HepG2 (cell line): ENCODE measurements around the gene VIPR1. TPM values are rescaled to one million over a fixed set of nuclear protein-coding genes. Genes with fewer than 3 reads are reported as not detected.
A peak's percentile ranks its signal among the peaks of the same experiment; 100 is the strongest.

ENCODE experiments used
- ATRX ChIP-seq: sonication (generic); formaldehyde crosslinking; IDR thresholded peaks from 2 replicates; pipeline ENCODE4 v1.4.0; 2020; ENCODE audit warnings: missing genetic modification reagents, borderline replicate concordance
- BRD4 ChIP-seq: sonication (generic); formaldehyde crosslinking; IDR thresholded peaks from 2 replicates; pipeline ENCODE4 v1.4.0; 2020; ENCODE audit warnings: missing genetic modification reagents
- MBD4 ChIP-seq: IDR thresholded peaks from 2 replicates; pipeline ENCODE4 v1.6.1; 2012; ENCODE audit warnings: low read length, inconsistent platforms, borderline replicate concordance
- RXRA ChIP-seq: sonication (generic); formaldehyde crosslinking; IDR thresholded peaks from 2 replicates; pipeline ENCODE4 v1.5.1; 2020; ENCODE audit warnings: missing genetic modification reagents
- SNAPC5 ChIP-seq: sonication (generic); formaldehyde crosslinking; IDR thresholded peaks from 2 replicates; pipeline ENCODE4 v1.8.1; 2023; ENCODE audit warnings: mild to moderate bottlenecking, missing genetic modification reagents, borderline replicate concordance
- SUZ12 ChIP-seq: fragments of 150-350 bp; IDR thresholded peaks from 2 replicates; pipeline ENCODE4 v1.6.1; 2014; ENCODE audit warnings: low read depth, low read length
- THAP11 ChIP-seq: IDR thresholded peaks from 2 replicates; pipeline ENCODE4 v1.6.1; 2016; ENCODE audit warnings: missing biosample characterization, missing genetic modification reagents
- ZBTB26 ChIP-seq: IDR thresholded peaks from 2 replicates; pipeline ENCODE4 v1.6.1; 2016; ENCODE audit warnings: missing compliant biosample characterization, missing genetic modification reagents, borderline replicate concordance
- ZNF160 ChIP-seq: sonication (generic); formaldehyde crosslinking; IDR thresholded peaks from 2 replicates; pipeline ENCODE4 v1.8.0; 2022; ENCODE audit warnings: mild to moderate bottlenecking, inconsistent platforms, missing genetic modification reagents
- ZNF251 ChIP-seq: sonication (generic); formaldehyde crosslinking; IDR thresholded peaks from 2 replicates; pipeline ENCODE4 v1.9.0; 2021; ENCODE audit warnings: mild to moderate bottlenecking, missing genetic modification reagents
- ZNF282 ChIP-seq: fragments of 450-650 bp; IDR thresholded peaks from 2 replicates; pipeline ENCODE4 v1.6.1; 2018; ENCODE audit not compliant: partially characterized antibody
- ZNF549 ChIP-seq: sonication (generic); formaldehyde crosslinking; IDR thresholded peaks from 2 replicates; pipeline ENCODE4 v1.5.0; 2020; ENCODE audit warnings: missing genetic modification reagents
- ZNF616 ChIP-seq: sonication (generic); formaldehyde crosslinking; IDR thresholded peaks from 2 replicates; pipeline ENCODE4 v1.5.0; 2020; ENCODE audit warnings: low read depth, mild to moderate bottlenecking, missing genetic modification reagents
- ZNF768 ChIP-seq: sonication (generic); formaldehyde crosslinking; IDR thresholded peaks from 2 replicates; pipeline ENCODE4 v1.4.0; 2020; ENCODE audit warnings: missing genetic modification reagents
- polyA plus RNA-seq, 8 experiments: library from polyadenylated mRNA; depleted of rRNA in 3 of 8; stranded (reverse) in 7 of 8; unstranded in 1 of 8; fragments of >200 nt; fragmentation: Illumina TruSeq in 4 of 8; extraction: Trizol in 4 of 8; gene quantifications; 2 replicates each; pipeline versions ENCODE4 v1.2.1 to v1.2.3, GENCODE V29; 2011 to 2016; ENCODE audit warnings: low read depth in 4 of 8, missing spikeins in 1 of 8, mixed read lengths in 1 of 8; ENCODE audit not compliant: insufficient read depth in 1 of 8
- total RNA-seq, 5 experiments: library from RNA; depleted of rRNA; stranded (reverse); fragments of >200 nt; fragmentation: Illumina TruSeq; extraction: Trizol; gene quantifications; 2 replicates each; pipeline ENCODE4 v1.2.3, GENCODE V29; 2016; ENCODE audit warnings: low read depth in 1 of 5
- TF ChIP-seq, protein P1 (sequence below): sonication (generic); formaldehyde crosslinking; IDR thresholded peaks from 2 replicates; pipeline ENCODE4; 2020; ENCODE audit warnings: missing genetic modification reagents, mild to moderate bottlenecking, borderline replicate concordance
- TF ChIP-seq, protein P2 (sequence below): sonication (generic); formaldehyde crosslinking; IDR thresholded peaks from 2 replicates; pipeline ENCODE4 v1.9.0; 2021; ENCODE audit warnings: missing genetic modification reagents, borderline replicate concordance
- TF ChIP-seq, protein P3 (sequence below): sonication (generic); formaldehyde crosslinking; IDR thresholded peaks from 2 replicates; pipeline ENCODE4 v1.4.0; 2020; ENCODE audit warnings: missing genetic modification reagents, borderline replicate concordance

The VIPR1 gene
- total and polyA plus RNA-seq, 2 of the 13 experiments (the other 11 are each of a cell fraction or from before 2014, with no cell fraction given): 0.04 to 0.11 TPM

DNA sequence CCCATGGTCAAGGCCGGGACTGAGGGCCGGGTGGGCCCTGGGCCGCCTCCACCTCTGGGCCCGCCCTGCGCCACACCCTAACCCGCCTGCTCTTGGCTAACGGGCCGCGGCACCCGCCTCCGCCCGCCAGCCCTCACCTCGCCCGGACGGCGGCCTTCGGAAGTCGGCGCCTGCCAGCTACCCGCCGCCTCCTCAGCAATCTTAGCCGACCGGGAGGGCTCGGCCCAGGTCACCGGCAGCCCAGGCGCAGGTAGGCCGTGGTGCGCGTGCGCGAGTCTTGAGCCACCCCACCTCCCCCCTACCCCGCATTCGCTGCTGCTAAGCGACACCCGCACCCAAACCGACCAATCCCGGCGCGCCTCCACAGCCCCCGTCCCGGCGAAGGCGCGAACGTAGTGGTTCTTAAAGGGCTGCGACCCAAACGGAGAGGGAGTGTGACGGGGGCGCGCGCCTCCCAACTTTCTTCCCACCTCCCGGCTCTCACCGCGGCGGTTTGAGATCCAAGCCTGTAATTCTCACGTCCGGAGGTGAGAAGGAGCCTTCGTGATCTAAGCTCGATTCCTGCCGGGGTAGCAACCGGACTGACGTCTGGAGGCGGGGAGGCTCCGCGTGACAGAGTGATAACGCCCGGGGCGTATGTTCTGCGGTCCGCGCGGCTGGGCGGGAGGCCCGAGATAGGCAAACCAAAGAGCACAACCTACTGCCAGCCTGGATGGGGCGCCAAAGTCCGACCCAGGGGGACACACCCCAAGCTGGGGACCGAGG is 79.4 kb downstream of the VIPR1 start, which contains the start of gene SEC22C (continued):
- TF ChIP-seq BRD4 (0 out of 2 replicates have a peak, but pooled peaks have one; percentile 13), SUZ12 (no peak), SNAPC5 (peak; percentile 73; the same call in 1 of the 2 replicates), ZBTB26 (peak; percentile 41; the same call in 1 of the 2 replicates), RXRA (CRISPR knock-in tag) (peak; percentile 33; the same call in 1 of the 2 replicates), ZNF616 (no peak), ZNF282 (no peak), ZNF549 (no peak), ATRX (no peak), THAP11 (CRISPR knock-in tag) (peak; percentile 56), MBD4 (no peak), ZNF160 (no peak), ZNF251 (CRISPR knock-in tag) (no peak), ZNF768 (CRISPR knock-in tag) (peak; percentile 53; the same call in 1 of the 2 replicates)
- TF ChIP-seq, protein P1, sequence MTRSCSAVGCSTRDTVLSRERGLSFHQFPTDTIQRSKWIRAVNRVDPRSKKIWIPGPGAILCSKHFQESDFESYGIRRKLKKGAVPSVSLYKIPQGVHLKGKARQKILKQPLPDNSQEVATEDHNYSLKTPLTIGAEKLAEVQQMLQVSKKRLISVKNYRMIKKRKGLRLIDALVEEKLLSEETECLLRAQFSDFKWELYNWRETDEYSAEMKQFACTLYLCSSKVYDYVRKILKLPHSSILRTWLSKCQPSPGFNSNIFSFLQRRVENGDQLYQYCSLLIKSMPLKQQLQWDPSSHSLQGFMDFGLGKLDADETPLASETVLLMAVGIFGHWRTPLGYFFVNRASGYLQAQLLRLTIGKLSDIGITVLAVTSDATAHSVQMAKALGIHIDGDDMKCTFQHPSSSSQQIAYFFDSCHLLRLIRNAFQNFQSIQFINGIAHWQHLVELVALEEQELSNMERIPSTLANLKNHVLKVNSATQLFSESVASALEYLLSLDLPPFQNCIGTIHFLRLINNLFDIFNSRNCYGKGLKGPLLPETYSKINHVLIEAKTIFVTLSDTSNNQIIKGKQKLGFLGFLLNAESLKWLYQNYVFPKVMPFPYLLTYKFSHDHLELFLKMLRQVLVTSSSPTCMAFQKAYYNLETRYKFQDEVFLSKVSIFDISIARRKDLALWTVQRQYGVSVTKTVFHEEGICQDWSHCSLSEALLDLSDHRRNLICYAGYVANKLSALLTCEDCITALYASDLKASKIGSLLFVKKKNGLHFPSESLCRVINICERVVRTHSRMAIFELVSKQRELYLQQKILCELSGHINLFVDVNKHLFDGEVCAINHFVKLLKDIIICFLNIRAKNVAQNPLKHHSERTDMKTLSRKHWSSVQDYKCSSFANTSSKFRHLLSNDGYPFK (CRISPR knock-in tag): peak; percentile 84; the same call in 1 of the 2 replicates
- TF ChIP-seq, protein P2, sequence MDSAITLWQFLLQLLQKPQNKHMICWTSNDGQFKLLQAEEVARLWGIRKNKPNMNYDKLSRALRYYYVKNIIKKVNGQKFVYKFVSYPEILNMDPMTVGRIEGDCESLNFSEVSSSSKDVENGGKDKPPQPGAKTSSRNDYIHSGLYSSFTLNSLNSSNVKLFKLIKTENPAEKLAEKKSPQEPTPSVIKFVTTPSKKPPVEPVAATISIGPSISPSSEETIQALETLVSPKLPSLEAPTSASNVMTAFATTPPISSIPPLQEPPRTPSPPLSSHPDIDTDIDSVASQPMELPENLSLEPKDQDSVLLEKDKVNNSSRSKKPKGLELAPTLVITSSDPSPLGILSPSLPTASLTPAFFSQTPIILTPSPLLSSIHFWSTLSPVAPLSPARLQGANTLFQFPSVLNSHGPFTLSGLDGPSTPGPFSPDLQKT (CRISPR knock-in tag): no peak
- TF ChIP-seq, protein P3, sequence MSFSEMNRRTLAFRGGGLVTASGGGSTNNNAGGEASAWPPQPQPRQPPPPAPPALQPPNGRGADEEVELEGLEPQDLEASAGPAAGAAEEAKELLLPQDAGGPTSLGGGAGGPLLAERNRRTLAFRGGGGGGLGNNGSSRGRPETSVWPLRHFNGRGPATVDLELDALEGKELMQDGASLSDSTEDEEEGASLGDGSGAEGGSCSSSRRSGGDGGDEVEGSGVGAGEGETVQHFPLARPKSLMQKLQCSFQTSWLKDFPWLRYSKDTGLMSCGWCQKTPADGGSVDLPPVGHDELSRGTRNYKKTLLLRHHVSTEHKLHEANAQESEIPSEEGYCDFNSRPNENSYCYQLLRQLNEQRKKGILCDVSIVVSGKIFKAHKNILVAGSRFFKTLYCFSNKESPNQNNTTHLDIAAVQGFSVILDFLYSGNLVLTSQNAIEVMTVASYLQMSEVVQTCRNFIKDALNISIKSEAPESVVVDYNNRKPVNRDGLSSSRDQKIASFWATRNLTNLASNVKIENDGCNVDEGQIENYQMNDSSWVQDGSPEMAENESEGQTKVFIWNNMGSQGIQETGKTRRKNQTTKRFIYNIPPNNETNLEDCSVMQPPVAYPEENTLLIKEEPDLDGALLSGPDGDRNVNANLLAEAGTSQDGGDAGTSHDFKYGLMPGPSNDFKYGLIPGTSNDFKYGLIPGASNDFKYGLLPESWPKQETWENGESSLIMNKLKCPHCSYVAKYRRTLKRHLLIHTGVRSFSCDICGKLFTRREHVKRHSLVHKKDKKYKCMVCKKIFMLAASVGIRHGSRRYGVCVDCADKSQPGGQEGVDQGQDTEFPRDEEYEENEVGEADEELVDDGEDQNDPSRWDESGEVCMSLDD (CRISPR knock-in tag): 0 out of 2 replicates have a peak, but pooled peaks have one; percentile 85
